Fibroblast of lung (primary cell): Measurements from ENCODE around the gene PFDN1.

Experiments
- EZH2 ChIP-seq: IDR thresholded peaks from 2 replicates; pipeline ENCODE4 v1.5.1; 2012; ENCODE audit warnings: low read length, control low read depth, mild to moderate bottlenecking; ENCODE audit errors: missing control alignments
- TF ChIP-seq, protein P1 (sequence below), 2 donors: IDR thresholded peaks in 1 of 2; conservative IDR thresholded peaks in 1 of 2; 1 replicate in 1 of 2; 2 replicates in 1 of 2; pipeline ENCODE4 v1.5.1; 2011 to 2012; ENCODE audit warnings: low read length in 2 of 2, control low read depth in 1 of 2, inconsistent platforms in 1 of 2, low read depth in 1 of 2, mild to moderate bottlenecking in 1 of 2

DNA sequence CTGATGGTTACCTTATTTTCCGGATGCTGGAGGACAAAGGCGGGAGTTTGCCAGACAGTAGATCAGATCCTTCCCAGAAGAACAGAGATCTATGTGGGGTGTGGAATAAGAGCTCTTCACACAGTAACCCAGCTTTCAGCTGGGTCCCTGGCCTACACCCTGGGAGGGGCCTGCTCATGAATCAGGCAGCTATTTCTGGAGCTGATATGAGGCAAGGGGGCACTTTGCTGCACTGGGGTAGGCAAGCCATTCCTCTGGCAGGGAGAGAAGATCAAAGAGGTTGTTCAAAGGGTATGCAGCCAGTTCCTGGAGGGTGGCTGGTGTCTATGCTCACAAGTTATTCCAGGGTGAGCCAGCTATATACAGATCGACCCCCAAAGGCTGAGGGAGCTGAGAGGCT is 79.3 kb downstream of the PFDN1 start:
- TF ChIP-seq, protein P1, sequence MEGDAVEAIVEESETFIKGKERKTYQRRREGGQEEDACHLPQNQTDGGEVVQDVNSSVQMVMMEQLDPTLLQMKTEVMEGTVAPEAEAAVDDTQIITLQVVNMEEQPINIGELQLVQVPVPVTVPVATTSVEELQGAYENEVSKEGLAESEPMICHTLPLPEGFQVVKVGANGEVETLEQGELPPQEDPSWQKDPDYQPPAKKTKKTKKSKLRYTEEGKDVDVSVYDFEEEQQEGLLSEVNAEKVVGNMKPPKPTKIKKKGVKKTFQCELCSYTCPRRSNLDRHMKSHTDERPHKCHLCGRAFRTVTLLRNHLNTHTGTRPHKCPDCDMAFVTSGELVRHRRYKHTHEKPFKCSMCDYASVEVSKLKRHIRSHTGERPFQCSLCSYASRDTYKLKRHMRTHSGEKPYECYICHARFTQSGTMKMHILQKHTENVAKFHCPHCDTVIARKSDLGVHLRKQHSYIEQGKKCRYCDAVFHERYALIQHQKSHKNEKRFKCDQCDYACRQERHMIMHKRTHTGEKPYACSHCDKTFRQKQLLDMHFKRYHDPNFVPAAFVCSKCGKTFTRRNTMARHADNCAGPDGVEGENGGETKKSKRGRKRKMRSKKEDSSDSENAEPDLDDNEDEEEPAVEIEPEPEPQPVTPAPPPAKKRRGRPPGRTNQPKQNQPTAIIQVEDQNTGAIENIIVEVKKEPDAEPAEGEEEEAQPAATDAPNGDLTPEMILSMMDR (conservative IDR thresholded peaks at IDR 0.05 in 1 of 2, IDR thresholded peaks at IDR 0.05 in 1 of 2; ENCODE audit: low read depth in 1 of 2, low read length in 2 of 2): no peak
- no peak for TF ChIP-seq EZH2
